ENCODE measurements around the gene ATP2C1.
"Not testable (repeated sequence)": the region's sequence is repeated elsewhere in the genome, so short reads cannot be mapped to it uniquely, and the experiment has no call there.

The ATP2C1 gene, protein sequence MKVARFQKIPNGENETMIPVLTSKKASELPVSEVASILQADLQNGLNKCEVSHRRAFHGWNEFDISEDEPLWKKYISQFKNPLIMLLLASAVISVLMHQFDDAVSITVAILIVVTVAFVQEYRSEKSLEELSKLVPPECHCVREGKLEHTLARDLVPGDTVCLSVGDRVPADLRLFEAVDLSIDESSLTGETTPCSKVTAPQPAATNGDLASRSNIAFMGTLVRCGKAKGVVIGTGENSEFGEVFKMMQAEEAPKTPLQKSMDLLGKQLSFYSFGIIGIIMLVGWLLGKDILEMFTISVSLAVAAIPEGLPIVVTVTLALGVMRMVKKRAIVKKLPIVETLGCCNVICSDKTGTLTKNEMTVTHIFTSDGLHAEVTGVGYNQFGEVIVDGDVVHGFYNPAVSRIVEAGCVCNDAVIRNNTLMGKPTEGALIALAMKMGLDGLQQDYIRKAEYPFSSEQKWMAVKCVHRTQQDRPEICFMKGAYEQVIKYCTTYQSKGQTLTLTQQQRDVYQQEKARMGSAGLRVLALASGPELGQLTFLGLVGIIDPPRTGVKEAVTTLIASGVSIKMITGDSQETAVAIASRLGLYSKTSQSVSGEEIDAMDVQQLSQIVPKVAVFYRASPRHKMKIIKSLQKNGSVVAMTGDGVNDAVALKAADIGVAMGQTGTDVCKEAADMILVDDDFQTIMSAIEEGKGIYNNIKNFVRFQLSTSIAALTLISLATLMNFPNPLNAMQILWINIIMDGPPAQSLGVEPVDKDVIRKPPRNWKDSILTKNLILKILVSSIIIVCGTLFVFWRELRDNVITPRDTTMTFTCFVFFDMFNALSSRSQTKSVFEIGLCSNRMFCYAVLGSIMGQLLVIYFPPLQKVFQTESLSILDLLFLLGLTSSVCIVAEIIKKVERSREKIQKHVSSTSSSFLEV

DNA sequence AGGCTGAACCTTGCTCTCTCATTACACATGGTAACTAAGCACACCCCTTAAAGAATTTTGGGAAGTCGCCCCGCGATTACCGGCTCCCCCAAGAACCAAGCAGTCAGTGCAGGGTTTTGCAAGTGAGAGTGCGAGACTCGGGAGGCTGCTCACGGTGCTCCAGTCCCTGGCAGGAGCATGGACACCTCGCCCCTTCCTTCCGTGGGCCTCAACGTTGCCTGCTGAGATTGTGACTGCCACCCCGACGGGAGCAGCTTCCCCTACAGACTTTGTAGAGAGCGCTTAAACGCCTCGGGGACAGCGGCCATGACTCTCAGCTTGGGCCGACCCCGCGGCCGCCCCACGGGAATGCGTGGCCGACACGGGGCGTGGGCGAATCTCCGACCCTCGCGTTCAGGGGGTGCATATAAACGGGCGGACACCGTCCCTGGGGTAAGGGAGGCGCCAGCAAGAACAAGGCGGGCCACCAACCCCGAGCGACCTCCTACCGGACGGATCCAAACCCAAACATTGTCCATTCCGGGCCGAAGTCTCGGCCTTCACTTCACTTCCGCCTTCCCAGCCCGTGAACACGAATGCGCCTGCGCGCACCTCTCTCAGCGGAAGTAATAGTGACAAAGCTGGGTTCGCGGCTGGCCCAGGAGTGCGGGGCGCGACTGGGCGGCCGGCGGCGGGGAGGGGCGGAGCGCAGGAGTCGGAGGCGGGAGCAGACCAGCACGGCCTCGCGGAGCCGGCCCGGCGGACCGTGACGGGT lies at the start of gene ATP2C1:
ATP2C1 (plus strand) TSS at position 709 of the 754 bp plus-strand sequence. CDS start 686 bp downstream, outside the sequence.
- DNase-seq, result peak; percentile 97

DNA sequence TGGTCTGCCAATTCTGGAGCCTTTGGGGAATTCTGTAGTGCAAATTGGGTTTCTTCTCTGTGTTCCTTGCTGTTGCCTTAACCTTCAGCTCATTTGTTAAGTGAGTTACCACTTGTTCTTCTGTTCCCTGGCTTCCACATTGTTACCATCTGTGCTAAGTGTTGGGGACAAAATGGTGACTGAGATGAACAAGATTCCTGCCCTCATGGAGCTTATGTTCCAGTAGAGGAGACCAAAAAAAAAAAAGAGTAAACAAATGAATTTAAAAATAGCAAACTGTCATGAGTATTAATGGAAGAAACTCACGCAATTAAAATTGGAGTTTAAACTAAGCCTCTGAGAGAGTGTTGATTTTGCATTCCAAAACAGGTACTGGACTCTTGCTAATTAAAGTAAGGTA lies 49.4 kb upstream of the ATP2C1 start:
- no peak for DNase-seq

DNA sequence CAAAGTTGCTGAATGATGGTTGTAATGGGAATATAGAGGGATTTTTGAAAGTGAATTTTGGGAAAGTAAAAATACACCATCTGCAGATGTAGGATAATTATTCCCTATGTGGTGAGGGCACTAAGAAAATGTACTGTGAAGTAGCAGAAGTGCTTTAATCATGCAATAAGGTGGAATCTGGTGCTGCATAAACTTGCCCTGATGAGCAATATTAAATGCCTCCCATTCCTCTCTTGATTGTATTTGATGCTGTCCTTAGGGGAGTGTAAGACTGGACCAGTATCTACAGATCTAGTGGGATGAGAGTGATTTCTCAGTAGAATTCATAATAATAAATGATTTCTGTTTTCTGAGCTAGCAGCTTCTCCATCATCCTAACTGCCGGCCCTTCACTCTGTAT lies 47.7 kb upstream of the ATP2C1 start:
- DNase-seq, result no peak

DNA sequence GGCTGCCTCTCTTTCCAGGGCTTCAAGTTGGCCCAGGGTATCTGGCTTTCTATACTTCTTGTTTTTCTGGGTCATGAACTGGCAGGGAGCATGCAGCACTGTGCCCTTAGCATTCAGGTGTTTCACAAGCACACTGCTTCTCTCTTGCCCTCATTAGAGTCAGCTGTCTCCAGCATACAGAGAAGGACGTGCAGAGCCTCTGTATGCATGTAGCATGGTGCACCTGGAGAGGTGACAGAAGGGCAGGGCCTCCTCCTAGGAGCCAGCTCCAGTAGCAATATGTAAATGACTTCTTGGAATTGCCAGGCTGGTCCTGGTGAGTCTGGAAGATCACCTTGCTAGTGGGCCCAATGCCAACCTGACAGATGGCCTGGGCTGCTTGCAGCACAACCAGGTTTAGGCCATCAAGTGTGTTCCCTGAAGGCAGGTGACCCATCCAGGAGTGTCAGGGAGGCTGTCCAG lies 44.8 kb upstream of the ATP2C1 start:
- DNase-seq, result no peak

DNA sequence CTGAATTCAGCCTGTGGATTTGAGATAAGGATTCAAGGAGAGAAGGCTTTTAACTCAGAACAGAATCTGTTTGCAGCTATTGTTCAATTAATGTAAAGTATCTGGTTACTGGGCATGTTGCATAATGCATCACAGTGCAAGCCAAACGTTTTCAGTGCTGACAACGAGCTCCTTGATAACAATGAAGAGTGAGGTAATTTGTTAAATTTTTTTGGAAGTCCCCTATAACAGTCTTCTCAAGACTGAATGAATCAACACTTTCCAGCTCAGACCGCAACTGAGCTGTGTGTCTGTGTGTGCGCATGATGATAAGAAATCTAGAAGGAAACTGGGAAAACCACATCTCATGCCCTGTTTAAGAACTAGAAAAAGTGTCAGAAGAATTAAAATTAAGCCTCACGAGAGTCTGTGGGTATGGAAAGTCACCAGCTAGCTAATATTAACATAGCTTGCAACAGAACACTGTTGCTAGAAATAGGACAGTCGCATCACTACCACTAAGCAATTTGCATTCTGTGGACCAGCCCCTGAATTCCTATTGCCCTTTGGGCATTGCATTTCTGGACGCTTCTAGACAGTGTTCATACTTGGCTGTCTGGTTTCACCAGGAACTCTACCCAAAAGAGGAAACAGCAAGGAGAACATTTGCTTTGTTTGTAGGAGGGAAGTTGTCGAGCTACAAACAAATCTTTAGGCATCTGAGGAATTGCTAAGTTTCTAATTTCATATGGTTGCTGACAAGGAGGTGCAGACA lies 43.7 kb upstream of the ATP2C1 start:
- no peak for DNase-seq

DNA sequence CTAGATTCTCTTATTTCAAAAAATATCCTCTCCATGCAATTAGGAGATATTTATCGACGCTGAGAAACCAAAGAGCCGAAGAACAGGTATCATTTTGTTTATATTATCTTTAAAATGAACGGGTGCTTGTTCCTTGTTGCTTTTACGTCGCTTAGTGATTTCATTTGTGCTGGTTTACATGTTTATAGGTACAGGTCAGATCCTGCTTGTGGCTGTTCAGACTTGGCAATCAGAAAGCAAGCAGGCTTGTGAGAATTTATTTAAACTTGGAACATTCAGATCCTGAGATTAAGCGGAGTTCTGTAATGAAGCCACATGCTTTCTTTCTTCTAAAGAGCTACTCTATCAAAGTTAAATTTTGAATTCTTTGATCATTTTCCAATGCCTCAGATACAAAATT lies 43.0 kb upstream of the ATP2C1 start:
- no peak for DNase-seq

DNA sequence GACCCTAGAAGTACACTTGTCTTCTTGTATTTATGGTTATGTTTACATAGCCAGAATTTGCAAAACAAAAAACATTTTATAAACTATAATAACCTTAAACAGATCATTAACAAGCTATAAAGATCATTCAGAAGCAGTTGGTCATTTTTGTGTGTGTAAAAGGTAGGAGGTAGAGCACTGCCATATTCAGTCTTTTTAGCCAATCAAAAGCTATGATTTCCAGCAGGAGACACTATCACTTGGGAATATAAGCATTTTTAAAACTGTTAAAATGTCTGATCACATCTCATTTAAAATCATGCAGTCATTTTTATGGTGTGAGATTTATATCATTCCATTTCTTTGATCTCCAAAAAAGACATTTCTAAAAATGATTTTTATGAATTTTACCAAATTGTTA lies 42.6 kb upstream of the ATP2C1 start:
- DNase-seq, result no peak

DNA sequence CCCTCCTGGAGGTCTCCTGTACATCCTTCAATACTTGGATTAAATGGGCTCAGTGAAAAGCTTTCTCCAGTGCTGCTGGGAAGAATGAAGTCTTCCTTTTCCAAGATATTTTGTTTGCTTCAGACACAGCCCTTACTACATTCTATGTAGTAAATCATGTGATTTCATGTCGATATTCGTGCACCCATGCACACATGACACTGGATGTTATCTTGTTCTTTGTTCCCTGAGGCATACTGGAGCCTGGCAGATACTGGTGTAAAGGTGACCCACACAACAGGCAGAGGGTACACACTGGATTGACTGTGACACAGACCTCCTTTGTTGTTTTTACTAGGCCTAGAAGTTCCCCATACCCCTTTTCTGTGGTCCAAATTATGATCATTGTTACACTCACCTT lies 40.3 kb upstream of the ATP2C1 start:
- DNase-seq, result no peak

DNA sequence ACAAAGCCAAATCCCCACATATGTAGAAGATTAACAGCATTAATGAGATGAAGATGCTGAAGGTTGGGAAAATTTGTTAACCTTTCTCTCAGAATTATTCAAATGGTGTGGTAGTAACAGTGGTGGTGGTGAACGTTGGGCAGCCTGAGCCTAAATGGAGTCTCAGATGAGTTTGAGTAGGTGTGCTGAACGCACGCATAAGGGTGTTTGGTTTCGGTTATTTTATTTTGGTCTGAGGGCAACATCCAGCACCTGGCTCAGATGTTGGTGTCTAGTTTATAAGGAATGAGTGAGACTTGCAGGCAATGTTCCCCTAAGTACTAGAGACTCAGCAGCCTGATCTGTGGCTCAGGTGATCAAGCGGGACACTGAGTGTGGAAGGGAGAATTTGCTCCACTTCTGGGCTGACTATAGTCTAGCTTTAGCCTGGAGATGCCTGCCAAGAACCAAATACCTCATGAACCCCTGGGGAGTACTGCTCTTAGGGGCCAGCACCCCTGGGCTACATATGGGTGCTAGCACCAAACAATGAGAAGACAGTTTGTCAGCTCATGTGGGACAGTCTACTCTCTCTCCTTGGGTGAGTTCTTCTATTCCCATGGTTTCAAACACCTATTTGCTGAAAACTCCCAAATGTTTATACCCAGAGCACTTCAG lies 39.5 kb upstream of the ATP2C1 start:
- DNase-seq, result no peak

DNA sequence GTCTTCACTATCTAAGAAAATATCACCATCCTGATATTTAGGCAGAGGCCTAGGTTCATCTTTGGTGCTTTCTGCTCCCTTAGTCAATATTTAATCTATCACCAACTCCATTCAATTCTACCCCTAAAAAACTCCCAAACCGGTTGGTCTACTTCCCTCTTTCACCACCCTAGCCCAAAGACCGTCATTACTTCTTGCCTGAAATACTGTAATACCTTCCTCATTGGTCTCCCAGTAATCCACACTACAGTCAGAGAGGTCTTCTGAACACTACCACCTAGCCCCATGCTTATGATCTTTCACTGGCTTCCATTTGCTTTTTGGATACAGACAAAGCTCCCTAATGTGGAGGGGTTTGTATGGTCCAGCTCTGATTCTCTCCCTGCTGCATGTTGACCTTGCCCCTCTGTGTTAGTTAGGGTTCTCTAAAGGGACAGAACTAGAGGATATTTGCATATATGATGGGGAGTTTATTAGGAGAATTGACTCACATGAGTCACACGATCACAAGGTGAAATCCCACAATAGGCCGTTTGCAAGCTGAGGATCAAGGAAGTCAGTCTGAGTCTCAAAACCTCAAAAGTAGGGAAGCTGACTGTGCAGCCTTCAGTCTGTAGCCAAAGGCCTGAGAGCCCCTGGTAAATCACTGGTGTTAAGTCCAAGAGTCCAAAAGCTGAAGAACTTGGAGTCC lies 36.4 kb upstream of the ATP2C1 start:
- DNase-seq, result no peak

DNA sequence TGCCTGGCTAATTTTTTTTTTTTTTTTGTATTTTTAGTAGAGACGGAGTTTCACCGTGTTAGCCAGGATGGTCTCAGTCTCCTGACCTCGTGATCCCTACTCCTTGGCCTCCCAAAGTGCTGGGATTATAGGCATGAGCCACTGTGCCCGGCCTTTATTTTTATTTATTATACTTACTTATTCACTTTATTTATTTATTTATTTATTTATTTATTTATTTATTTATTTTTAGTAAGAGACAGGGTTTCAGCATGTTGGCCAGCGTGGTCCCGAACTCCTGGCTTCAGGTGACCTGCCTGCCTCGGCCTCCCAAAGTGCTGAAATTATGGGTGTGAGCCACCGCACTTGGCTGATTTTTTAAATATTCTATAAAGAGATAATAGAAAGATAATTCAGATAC lies 31.8 kb upstream of the ATP2C1 start:
- not testable (repeated sequence) for DNase-seq

DNA sequence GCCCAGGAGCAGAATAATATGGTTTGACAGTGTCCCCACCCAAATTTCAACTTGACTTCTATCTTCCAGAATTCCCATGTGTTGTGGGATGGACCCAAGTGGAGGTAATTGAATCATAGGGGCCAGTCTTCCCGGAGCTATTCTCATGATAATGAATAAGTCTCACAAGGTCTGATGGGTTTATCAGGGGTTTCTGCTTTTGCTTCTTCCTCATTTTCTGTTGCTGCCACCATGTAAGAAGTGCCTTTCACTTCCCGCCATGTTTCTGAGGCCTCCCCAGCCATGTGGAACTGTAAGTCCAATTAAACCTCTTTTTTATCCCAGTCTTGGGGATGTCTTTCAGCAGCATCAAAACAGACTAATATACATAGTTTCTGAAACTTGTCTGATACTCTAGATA lies 28.4 kb upstream of the ATP2C1 start:
- no peak for DNase-seq

DNA sequence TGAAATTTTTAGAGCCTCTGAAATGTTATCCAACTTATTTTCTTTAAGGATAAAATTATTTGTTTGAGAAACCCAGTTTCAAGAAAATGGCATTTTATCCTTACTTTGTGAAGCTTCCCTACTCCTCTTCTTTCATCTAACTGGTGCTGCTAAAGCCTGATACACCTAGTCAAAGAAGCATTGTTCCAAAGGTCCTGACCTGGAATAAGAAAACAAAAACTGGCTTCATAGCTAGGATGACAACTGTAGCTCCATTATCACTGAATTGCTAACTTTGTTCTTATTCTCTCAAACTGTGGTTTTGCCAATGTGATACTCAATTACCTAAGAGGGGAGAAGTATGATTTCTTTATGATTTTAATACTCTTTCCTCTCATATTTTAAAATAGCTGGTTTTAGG lies 27.6 kb upstream of the ATP2C1 start:
- DNase-seq, result no peak

DNA sequence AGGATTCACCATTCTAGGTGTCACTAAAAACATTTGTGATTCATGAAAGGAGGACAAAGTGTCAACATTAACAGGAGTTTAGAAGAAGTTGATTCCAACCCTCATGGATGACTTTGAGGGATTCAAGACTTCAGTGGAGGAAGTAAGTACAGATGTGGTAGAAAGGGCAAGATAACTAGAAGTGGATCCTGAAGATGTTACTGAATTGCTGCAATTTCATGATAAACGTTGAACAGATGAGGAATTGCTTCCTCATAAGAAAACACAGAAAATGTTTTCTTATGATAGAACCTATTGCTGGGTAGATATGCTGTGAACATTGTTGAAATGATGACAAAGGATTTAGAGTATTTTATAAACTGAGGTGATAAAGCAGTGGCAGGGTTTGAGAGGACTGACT lies 23.5 kb upstream of the ATP2C1 start:
- DNase-seq, result no peak

DNA sequence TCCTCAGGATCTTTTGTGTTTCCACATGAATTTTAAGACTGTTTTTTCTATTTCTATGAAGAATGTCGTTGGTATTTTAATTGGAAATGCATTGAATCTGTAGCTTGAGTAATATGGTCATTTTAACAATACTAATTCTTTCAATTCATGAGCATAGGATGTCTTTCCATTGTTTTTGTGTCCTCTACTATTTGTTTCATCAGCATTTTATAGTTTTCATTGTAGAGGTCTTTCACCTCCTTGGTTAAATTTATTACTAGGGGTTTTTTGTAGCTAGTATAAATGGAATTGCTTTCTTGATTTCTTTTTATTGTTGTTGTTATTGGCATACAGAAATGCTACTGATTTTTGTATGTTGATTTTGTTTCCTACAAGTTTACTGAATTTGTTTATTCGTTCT lies 17.3 kb upstream of the ATP2C1 start:
- no peak for DNase-seq

DNA sequence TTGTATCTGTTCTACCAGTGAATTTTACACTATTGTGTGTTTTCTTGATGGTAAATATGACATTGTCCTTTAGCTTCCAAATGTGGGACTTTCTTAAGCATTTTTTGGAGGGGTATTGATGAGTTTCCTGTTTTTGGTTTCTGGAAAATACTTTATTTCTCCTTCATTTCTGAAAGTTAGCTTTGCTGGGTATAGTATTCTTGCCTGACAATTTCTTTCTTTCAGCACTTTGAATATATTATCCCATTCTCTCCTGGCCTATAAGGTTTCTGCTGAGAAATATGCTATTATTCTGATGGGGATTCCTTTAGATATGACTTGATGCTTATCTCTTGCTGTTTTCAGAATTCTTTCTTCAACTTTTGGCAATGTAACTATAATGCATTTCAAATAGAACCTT lies 15.4 kb upstream of the ATP2C1 start:
- DNase-seq, result no peak

DNA sequence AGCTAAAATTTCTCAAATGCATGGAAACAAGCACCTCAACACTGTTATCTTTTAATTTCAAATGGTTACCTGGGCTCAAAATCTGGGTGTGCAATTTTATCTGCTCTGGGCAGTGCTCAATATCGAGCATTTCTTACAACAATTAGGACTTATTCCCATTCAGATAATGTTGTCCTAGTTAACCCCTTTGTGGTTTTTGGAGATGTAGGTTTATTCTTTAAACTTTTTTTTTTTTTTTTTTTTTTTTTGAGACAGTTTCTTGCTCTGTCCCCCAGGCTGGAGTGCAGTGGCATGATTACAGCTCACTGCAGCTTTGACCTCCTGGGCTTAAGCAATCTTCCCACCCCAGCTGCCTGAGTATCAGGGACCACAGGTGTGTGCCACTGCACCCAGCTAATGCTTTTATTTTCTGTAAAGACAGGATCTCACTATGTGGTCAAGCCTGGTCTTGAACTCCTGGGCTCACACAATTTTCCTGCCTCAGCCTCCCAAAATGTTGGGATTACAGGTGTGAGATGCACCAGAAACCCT lies 4.4 kb upstream of the ATP2C1 start:
- no peak for DNase-seq

DNA sequence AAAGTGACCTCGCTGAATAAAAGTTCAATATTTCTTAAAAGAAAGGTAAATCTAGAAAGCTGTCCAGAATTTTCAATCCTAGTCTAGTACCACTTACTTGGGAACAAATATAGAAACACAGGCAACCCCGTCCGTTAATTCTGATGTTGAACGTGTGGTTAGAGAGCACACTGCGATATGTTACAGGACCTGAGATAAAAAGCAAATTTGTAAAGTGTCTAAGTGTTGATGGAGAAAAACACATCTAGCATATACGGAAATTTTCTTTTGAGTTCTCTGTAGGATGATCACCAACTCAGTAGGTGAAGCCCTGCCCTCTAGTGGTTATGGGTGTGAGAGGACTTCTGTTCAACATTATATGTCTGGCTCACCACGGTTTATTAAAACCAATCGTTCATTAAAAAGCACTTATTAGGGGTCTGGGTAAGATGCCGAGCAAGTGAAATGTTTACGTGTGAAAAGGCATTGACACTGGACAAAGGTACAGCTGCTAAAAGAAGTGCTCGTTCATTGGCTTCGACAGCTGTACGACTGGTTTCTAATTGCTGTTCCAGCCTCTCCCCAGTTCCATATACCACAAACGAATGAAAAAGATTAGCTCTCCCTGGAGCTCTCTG lies 1.0 kb upstream of the ATP2C1 start:
- DNase-seq, result peak; percentile 82

DNA sequence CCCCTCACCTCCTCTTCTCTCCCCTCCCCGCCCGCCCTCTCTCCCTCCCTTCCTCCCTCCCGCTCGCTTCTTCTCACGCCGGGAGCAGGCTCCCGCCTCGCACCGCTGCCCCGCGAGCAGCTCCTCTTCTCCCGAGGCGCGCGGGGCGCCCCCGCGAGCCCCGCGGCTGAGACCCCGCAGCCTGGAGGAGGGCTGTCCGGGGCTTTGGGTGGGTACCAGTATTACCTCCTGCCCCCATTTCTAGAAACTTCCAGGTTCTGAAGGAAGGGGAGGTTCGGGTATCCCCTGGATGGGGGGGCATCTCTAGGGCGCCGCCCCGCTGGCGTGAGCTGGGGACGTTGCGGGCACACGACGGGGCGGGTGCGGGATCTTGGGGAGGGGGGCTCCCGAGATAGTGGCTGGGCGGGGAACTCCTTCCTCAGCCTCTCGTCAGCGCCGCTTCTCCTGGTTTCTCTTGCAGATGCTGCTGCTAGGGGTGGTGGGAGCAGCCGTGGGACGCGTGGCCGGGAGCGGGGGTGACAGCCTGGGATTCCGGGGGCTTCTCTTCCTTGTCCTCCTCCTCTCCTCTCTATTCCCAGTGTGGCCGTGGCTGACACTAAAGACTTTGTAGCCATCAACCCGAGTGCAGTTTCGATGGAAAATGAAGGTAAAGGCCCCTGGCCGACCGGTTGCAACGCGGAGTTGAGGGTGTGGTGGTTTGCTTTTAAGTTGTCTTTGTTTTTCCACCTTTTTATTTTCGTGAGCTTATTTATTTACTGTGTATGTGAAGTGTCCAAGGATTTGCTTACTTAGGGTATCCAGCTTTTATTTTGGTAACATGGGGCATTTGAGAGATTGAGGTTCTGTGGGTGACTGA lies 474 bp downstream of the ATP2C1 start:
- no peak for DNase-seq

DNA sequence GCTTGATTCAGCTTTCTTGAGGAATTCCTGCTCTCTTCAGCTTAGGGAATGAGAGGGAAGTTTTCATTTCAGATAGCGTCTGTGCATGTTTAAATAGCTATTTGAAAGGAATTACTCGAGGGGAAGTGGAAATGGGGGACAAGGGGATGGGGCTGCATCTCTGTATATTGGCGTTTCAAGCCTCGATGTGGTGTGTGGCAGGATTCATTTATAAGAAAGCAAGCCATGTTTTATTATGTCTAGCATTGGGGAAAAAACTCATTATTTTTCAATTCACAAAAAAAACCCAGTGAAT lies 1.0 kb downstream of the ATP2C1 start:
- DNase-seq, result no peak

All from right hindlimb (tissue), 1 donor.